Renal cortex interstitium (tissue), 11 donors: ENCODE results near the gene SLC36A3. TPM values are rescaled to one million over a fixed set of nuclear protein-coding genes. Genes with fewer than 3 reads are reported as not detected.
"Not testable (repeated sequence)": the region's sequence is repeated elsewhere in the genome, so short reads cannot be mapped to it uniquely, and the experiment has no call there.

ENCODE experiments used
- DNase-seq, 11 donors: peaks; one replicate each; pipeline ENCODE4 v3.0.0-alpha.2; 2013; ENCODE audit warnings: low read depth in 9 of 11, low spot score in 4 of 11; ENCODE audit errors: extremely low read depth in 1 of 11
- polyA plus RNA-seq, 3 donors: library from polyadenylated mRNA; unstranded; fragments of 120-200 nt; gene quantifications; one replicate each; pipeline ENCODE4 v1.2.1, GENCODE V29; 2013; ENCODE audit not compliant: insufficient read length in 3 of 3

SLC36A3 gene
- polyA plus RNA-seq, 3 donors = not detected

- no peak for DNase-seq
Measured at GRCh38 chr5:151274666-151275065, 28.9 kb downstream of the SLC36A3 start.

GRCh38 chr5:151271336-151271735 lies 32.2 kb downstream of the SLC36A3 start:
- no peak for DNase-seq

- DNase-seq = no peak
Measured at GRCh38 chr5:151270599-151270998, 33.0 kb downstream of the SLC36A3 start.

- no peak for DNase-seq
Measured at GRCh38 chr5:151267491-151268260, 35.9 kb downstream of the SLC36A3 start.

GRCh38 chr5:151264113-151264512 lies 39.5 kb downstream of the SLC36A3 start:
- DNase-seq = no peak

- DNase-seq = no peak
Measured at GRCh38 chr5:151262532-151262931, 41.0 kb downstream of the SLC36A3 start.

GRCh38 chr5:151259931-151260330 lies 43.6 kb downstream of the SLC36A3 start:
- no peak for DNase-seq

- no peak for DNase-seq
Measured at GRCh38 chr5:151258816-151259215, 44.8 kb downstream of the SLC36A3 start.

GRCh38 chr5:151258201-151258611 lies 45.4 kb downstream of the SLC36A3 start:
- no peak for DNase-seq

GRCh38 chr5:151257731-151258181 lies 45.8 kb downstream of the SLC36A3 start:
- DNase-seq = no peak

GRCh38 chr5:151255621-151256286 lies 47.8 kb downstream of the SLC36A3 start:
- DNase-seq = no peak

- DNase-seq = not testable (repeated sequence)
Measured at GRCh38 chr5:151254990-151255389, 48.6 kb downstream of the SLC36A3 start.

- no peak for DNase-seq
Measured at GRCh38 chr5:151254556-151254955, 49.0 kb downstream of the SLC36A3 start.

GRCh38 chr5:151253605-151253950 lies 50.0 kb downstream of the SLC36A3 start:
- no peak for DNase-seq

GRCh38 chr5:151252762-151253604 lies 50.6 kb downstream of the SLC36A3 start, which contains the start of gene GM2A:
TSS of gene GM2A (plus strand) at chr5:151253185. CDS start at chr5:151253217, 32 bp downstream.
- peak; percentile 92 to 99 (median 98) for DNase-seq

GRCh38 chr5:151251621-151252020 lies 51.9 kb downstream of the SLC36A3 start:
- no peak for DNase-seq

GRCh38 chr5:151251001-151251551 lies 52.5 kb downstream of the SLC36A3 start:
- no peak for DNase-seq

GRCh38 chr5:151250346-151251000 lies 53.1 kb downstream of the SLC36A3 start:
- DNase-seq = no peak

GRCh38 chr5:151249281-151249680 lies 54.3 kb downstream of the SLC36A3 start:
- DNase-seq = no peak
